SK-N-SH treated with all-trans-retinoic acid at 6 μM for 48 hours (cell line): ENCODE results near the gene PLA2G1B.

Experiments used
- ATAC-seq: fragments of 200-7000 bp; cut with Tn5 transposase; 3 replicates; pipeline ENCODE4 v1.9.1; 2020; ENCODE audit warnings: mild to moderate bottlenecking, moderate library complexity
- ARNTL ChIP-seq: fragments of 450-650 bp; formaldehyde crosslinking; IDR thresholded peaks from 2 replicates; pipeline ENCODE4 v1.5.0; 2020; ENCODE audit warnings: low read depth, mild to moderate bottlenecking, moderate library complexity, borderline replicate concordance
- BACH2 ChIP-seq: fragments of 250-450 bp; sonication (Bioruptor Pico); IDR thresholded peaks from 2 replicates; pipeline ENCODE4 v1.9.0; 2021; ENCODE audit warnings: mild to moderate bottlenecking, borderline replicate concordance
- CREB5 ChIP-seq: fragments of 250-450 bp; sonication (Bioruptor Pico); IDR thresholded peaks from 2 replicates; pipeline ENCODE4 v1.5.1; 2020; ENCODE audit warnings: low read depth, mild to moderate bottlenecking, moderate library complexity
- CSDC2 ChIP-seq: fragments of 250-450 bp; sonication (Bioruptor Pico); IDR thresholded peaks from 2 replicates; pipeline ENCODE4 v1.5.0; 2020; ENCODE audit warnings: mild to moderate bottlenecking, moderate library complexity
- CSRNP3 ChIP-seq: fragments of 250-450 bp; sonication (Bioruptor Pico); IDR thresholded peaks from 2 replicates; pipeline ENCODE4 v1.5.1; 2021; ENCODE audit warnings: mild to moderate bottlenecking, moderate library complexity
- ESRRG ChIP-seq: fragments of 250-450 bp; sonication (Bioruptor Pico); IDR thresholded peaks from 2 replicates; pipeline ENCODE4 v1.6.1; 2021; ENCODE audit warnings: mild to moderate bottlenecking
- GLIS3 ChIP-seq: fragments of 250-450 bp; sonication (Bioruptor Pico); IDR thresholded peaks from 2 replicates; pipeline ENCODE4 v1.5.0; 2020; ENCODE audit warnings: mild to moderate bottlenecking, moderate library complexity
- ISL1 ChIP-seq: fragments of 250-450 bp; sonication (Bioruptor Pico); IDR thresholded peaks from 2 replicates; pipeline ENCODE4 v2.1.2; 2022; ENCODE audit warnings: mild to moderate bottlenecking, moderate library complexity
- OSR1 ChIP-seq: fragments of 250-450 bp; sonication (Bioruptor Pico); IDR thresholded peaks from 2 replicates; pipeline ENCODE4 v1.8.0; 2022; ENCODE audit warnings: moderate library complexity, mild to moderate bottlenecking, inconsistent platforms
- PATZ1 ChIP-seq: fragments of 250-450 bp; sonication (Bioruptor Pico); IDR thresholded peaks from 2 replicates; pipeline ENCODE4 v1.8.0; 2020; ENCODE audit warnings: mild to moderate bottlenecking, moderate library complexity, borderline replicate concordance
- POU6F1 ChIP-seq: fragments of 250-450 bp; sonication (Bioruptor Pico); IDR thresholded peaks from 2 replicates; pipeline ENCODE4 v1.8.0; 2021; ENCODE audit warnings: low read depth, mild to moderate bottlenecking, moderate library complexity, borderline replicate concordance
- PPARA ChIP-seq: fragments of 250-450 bp; sonication (Bioruptor Pico); IDR thresholded peaks from 2 replicates; pipeline ENCODE4 v1.5.0; 2020; ENCODE audit warnings: mild to moderate bottlenecking, borderline replicate concordance
- SNAI2 ChIP-seq: fragments of 250-450 bp; sonication (Bioruptor Pico); IDR thresholded peaks from 2 replicates; pipeline ENCODE4 v1.5.0; 2020; ENCODE audit warnings: mild to moderate bottlenecking, moderate library complexity
- TCF4 ChIP-seq: fragments of 250-450 bp; sonication (Bioruptor Pico); IDR thresholded peaks from 2 replicates; pipeline ENCODE4 v1.8.0; 2021; ENCODE audit warnings: mild to moderate bottlenecking, moderate library complexity, borderline replicate concordance
- TSHZ2 ChIP-seq: fragments of 250-450 bp; sonication (Bioruptor Pico); IDR thresholded peaks from 2 replicates; pipeline ENCODE4 v1.5.0; 2020; ENCODE audit warnings: mild to moderate bottlenecking, moderate library complexity
- ZC3H10 ChIP-seq: fragments of 250-450 bp; sonication (Bioruptor Pico); IDR thresholded peaks from 2 replicates; pipeline ENCODE4 v1.5.1; 2021; ENCODE audit warnings: mild to moderate bottlenecking, moderate library complexity
- ZFP3 ChIP-seq: fragments of 250-450 bp; sonication (Bioruptor Pico); IDR thresholded peaks from 2 replicates; pipeline ENCODE4 v1.5.0; 2020; ENCODE audit warnings: mild to moderate bottlenecking, moderate library complexity
- ZFP30 ChIP-seq: fragments of 450-650 bp; formaldehyde crosslinking; IDR thresholded peaks from 2 replicates; pipeline ENCODE4 v1.5.0; 2022; ENCODE audit warnings: mild to moderate bottlenecking, moderate library complexity
- ZNF565 ChIP-seq: fragments of 450-650 bp; formaldehyde crosslinking; conservative IDR thresholded peaks from 2 replicates; pipeline ENCODE4 v1.5.0; 2020; ENCODE audit warnings: low read depth, mild to moderate bottlenecking, moderate library complexity
- ZNF70 ChIP-seq: fragments of 450-650 bp; formaldehyde crosslinking; IDR thresholded peaks from 2 replicates; pipeline ENCODE4 v1.5.0; 2020; ENCODE audit warnings: mild to moderate bottlenecking, moderate library complexity
- ZNF8 ChIP-seq: fragments of 450-650 bp; formaldehyde crosslinking; IDR thresholded peaks from 2 replicates; pipeline ENCODE4 v1.5.0; 2020; ENCODE audit warnings: mild to moderate bottlenecking, moderate library complexity

PLA2G1B gene

GRCh38 chr12:120364487-120364886, 36.9 kb upstream of the PLA2G1B start:
- TF ChIP-seq ZC3H10 (CRISPR knock-in tag): no peak
- TF ChIP-seq ZNF8 (CRISPR knock-in tag): no peak
- TF ChIP-seq OSR1 (CRISPR knock-in tag): no peak
- no peak for TF ChIP-seq BACH2 (CRISPR knock-in tag)
- no peak for TF ChIP-seq ESRRG (CRISPR knock-in tag)
- no peak for TF ChIP-seq ZNF565 (CRISPR knock-in tag)
- TF ChIP-seq CREB5: no peak
- TF ChIP-seq ZFP3 (CRISPR knock-in tag): no peak
- no peak for TF ChIP-seq TCF4 (CRISPR knock-in tag)
- no peak for TF ChIP-seq ISL1 (CRISPR knock-in tag)
- TF ChIP-seq, all 23 proteins: peak for 0
- ATAC-seq: no peak

GRCh38 chr12:120363274-120363855, 35.8 kb upstream of the PLA2G1B start:
- TF ChIP-seq CSDC2 (CRISPR knock-in tag) (no peak), PATZ1 (no peak), ARNTL (no peak), ISL1 (CRISPR knock-in tag) (no peak), PPARA (CRISPR knock-in tag) (no peak), OSR1 (CRISPR knock-in tag) (no peak), ZFP30 (no peak), ZNF8 (CRISPR knock-in tag) (no peak), ZC3H10 (CRISPR knock-in tag) (no peak), ZNF70 (CRISPR knock-in tag) (no peak), TCF4 (CRISPR knock-in tag) (no peak), TSHZ2 (CRISPR knock-in tag) (no peak)
- ATAC-seq: no peak

- TF ChIP-seq ZNF565 (CRISPR knock-in tag) (no peak), ZNF70 (CRISPR knock-in tag) (no peak), ZFP30 (no peak), ESRRG (CRISPR knock-in tag) (no peak), GLIS3 (CRISPR knock-in tag) (no peak), CREB5 (no peak), ZNF8 (CRISPR knock-in tag) (no peak), SNAI2 (no peak), ISL1 (CRISPR knock-in tag) (no peak), BACH2 (CRISPR knock-in tag) (no peak)
- no peak for ATAC-seq
Measured at GRCh38 chr12:120362516-120363273, 35.1 kb upstream of the PLA2G1B start.

GRCh38 chr12:120361506-120362208, 34.1 kb upstream of the PLA2G1B start:
- ATAC-seq: peak; percentile 70
- no peak for TF ChIP-seq CSRNP3
- TF ChIP-seq POU6F1: no peak
- peak; percentile 69; the same call in 1 of the 2 replicates for TF ChIP-seq PATZ1
- no peak for TF ChIP-seq PPARA (CRISPR knock-in tag)
- no peak for TF ChIP-seq SNAI2
- 0 out of 2 replicates have a peak, but pooled peaks have one; percentile 73 for TF ChIP-seq CSDC2 (CRISPR knock-in tag)
- TF ChIP-seq ZNF8 (CRISPR knock-in tag): 0 out of 2 replicates have a peak, but pooled peaks have one; percentile 23
